ENCODE results near the gene CENPW.

CENPW gene

GRCh38 chr6:126374372-126374771 lies 34.5 kb downstream of the CENPW start:
- no peak for DNase-seq

GRCh38 chr6:126376682-126377081 lies 36.8 kb downstream of the CENPW start:
- DNase-seq = no peak

GRCh38 chr6:126377594-126378153 lies 37.8 kb downstream of the CENPW start:
- no peak for DNase-seq

- no peak for DNase-seq
These were observed 40.2 kb downstream of the CENPW start for GRCh38 chr6:126380072-126380583.

- DNase-seq = no peak
These were observed 41.6 kb downstream of the CENPW start for GRCh38 chr6:126381498-126381897.

- DNase-seq = no peak
These were observed 43.3 kb downstream of the CENPW start for GRCh38 chr6:126383203-126383602.

GRCh38 chr6:126385536-126385935 lies 45.6 kb downstream of the CENPW start:
- no peak for DNase-seq

GRCh38 chr6:126388104-126388598 lies 48.2 kb downstream of the CENPW start:
- DNase-seq = no peak

GRCh38 chr6:126396131-126396530 lies 56.2 kb downstream of the CENPW start:
- no peak for DNase-seq
